Sigmoid colon (tissue), 7 donors: ENCODE results near the gene RSRC2. TPM values are rescaled to one million over a fixed set of nuclear protein-coding genes. Genes with fewer than 3 reads are reported as not detected.
A peak's percentile ranks its signal among the peaks of the same experiment; 100 is the strongest.

ENCODE experiments used
- DNase-seq: peaks from one replicate; pipeline ENCODE4 v3.0.0-alpha.2; 2019
- H3K27ac ChIP-seq, 4 donors: fragments of 200-600 bp; sonication (generic); one replicate each; pipeline ENCODE4 v1.5.1; 2016 to 2019; ENCODE audit warnings: mild to moderate bottlenecking in 1 of 4
- H3K27me3 ChIP-seq, 3 donors: fragments of 200-600 bp; sonication (generic); one replicate each; pipeline ENCODE4 v1.5.1; 2019; ENCODE audit warnings: mild to moderate bottlenecking in 1 of 3
- H3K36me3 ChIP-seq, 4 donors: fragments of 200-600 bp; sonication (generic); one replicate each; pipeline ENCODE4 v1.5.1; 2016 to 2019
- H3K4me1 ChIP-seq, 4 donors: fragments of 200-600 bp; sonication (generic); one replicate each; pipeline ENCODE4 v1.5.1; 2017 to 2019
- H3K4me3 ChIP-seq, 4 donors: fragments of 200-600 bp; sonication (generic); one replicate each; pipeline ENCODE4 v1.5.1; 2017 to 2019; ENCODE audit warnings: mild to moderate bottlenecking in 2 of 4, moderate library complexity in 1 of 4
- H3K9me3 ChIP-seq, 4 donors: fragments of 200-600 bp in 3 of 4; sonication (generic) in 3 of 4; one replicate each; pipeline versions ENCODE4 v1.5.1 to v1.6.1; 2013 to 2019
- EP300 ChIP-seq, 4 donors: sonication (generic); formaldehyde crosslinking; IDR thresholded peaks; one replicate each; pipeline ENCODE4 v1.6.1; 2017; ENCODE audit warnings: antibody characterized with exemption in 4 of 4
- POLR2A ChIP-seq, 2 donors: fragments of 450-650 bp; IDR thresholded peaks; one replicate each; pipeline ENCODE4 v1.6.1; 2016; ENCODE audit warnings: antibody characterized with exemption in 2 of 2, mild to moderate bottlenecking in 2 of 2, moderate library complexity in 2 of 2
- POLR2AphosphoS5 ChIP-seq, 4 donors: sonication (generic); formaldehyde crosslinking; IDR thresholded peaks; one replicate each; pipeline ENCODE4 v1.6.1; 2017; ENCODE audit warnings: antibody characterized with exemption in 4 of 4
- WGBS, 2 donors: extraction: QIAGEN DNeasy Blood & Tissue Kit; methylation state at CpG; one replicate each; pipeline ENCODE4 v1.1.7; 2013; 5-methylcytosine and 5-hydroxymethylcytosine counted together
- intact Hi-C: fragments of 100-400 bp; cut with DNase I; formaldehyde crosslinking; loops from one replicate; pipeline ENCODE4 v1.15.1; 2023
- polyA plus RNA-seq, 3 donors: library from polyadenylated mRNA; stranded (reverse); fragments of 200-250 nt; gene quantifications; one replicate each; pipeline ENCODE4 v1.2.3, GENCODE V29; 2013
- total RNA-seq, 4 donors: library from RNA; depleted of rRNA; stranded (reverse); fragments of >200 nt; gene quantifications; one replicate each; pipeline ENCODE4 v1.1.0, GENCODE V29; 2016
- TF ChIP-seq, protein P1 (sequence below), 4 experiments: fragments of 450-650 bp in 3 of 4; fragments of 200-600 bp in 1 of 4; IDR thresholded peaks; one replicate each; pipeline ENCODE4 v1.5.1; 2016 to 2019; ENCODE audit warnings: antibody characterized with exemption in 4 of 4, mild to moderate bottlenecking in 3 of 4, moderate library complexity in 2 of 4
- donor health status: healthy with polysubstance abuse.
- donor health status: Bipolar disorder and iron deficiency.
- donor health status: healthy.

The RSRC2 gene
- total and polyA plus RNA-seq, 7 donors = 38.4 to 79.9 (median 60.9) TPM

DNA sequence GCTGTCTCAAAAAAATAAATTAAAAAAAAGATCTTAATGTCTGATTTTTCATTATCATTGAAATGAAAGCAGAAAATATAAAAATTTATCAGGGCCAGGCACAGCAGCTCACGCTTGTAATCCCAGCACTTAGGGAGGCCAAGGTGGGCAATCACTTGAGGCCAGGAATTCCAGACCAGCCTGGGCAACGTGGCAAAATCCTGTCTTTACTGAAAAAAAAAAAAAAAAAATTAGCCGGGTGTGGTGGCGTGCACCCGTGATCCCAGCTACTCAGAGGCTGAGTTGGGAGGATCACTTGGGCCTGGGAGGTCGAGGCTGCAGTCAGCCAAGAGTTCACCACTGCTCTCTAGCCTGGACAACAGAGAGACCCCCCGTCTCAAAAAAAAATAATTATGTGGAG, 66.7 kb downstream of the RSRC2 start:
- WGBS, 2 donors = 90 to 94% methylated on average over 7 of the region's 7 CpGs

DNA sequence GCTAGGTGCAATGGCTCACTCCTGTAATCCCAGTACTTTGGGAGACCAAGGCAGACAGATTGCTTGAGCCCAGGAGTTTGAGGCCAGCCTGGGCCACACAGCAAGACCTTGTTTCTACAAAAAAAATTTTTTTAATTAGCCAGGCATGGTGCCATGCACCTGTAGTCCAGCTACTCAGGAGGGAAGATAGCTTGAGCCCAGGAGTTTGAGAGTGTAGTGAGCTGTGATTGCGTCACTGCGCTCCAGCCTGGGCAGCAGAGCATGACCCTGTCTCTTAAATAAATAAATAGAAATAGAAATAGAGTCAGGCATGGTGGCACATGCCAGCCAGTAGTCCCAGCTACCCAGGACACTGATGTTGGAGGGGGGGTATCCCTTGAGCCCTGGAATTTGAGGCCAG, 67.5 kb downstream of the RSRC2 start:
- no peak for TF ChIP-seq EP300 (IDR thresholded peaks at IDR 0.05)
- TF ChIP-seq, protein P1, sequence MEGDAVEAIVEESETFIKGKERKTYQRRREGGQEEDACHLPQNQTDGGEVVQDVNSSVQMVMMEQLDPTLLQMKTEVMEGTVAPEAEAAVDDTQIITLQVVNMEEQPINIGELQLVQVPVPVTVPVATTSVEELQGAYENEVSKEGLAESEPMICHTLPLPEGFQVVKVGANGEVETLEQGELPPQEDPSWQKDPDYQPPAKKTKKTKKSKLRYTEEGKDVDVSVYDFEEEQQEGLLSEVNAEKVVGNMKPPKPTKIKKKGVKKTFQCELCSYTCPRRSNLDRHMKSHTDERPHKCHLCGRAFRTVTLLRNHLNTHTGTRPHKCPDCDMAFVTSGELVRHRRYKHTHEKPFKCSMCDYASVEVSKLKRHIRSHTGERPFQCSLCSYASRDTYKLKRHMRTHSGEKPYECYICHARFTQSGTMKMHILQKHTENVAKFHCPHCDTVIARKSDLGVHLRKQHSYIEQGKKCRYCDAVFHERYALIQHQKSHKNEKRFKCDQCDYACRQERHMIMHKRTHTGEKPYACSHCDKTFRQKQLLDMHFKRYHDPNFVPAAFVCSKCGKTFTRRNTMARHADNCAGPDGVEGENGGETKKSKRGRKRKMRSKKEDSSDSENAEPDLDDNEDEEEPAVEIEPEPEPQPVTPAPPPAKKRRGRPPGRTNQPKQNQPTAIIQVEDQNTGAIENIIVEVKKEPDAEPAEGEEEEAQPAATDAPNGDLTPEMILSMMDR (IDR thresholded peaks at IDR 0.05) = no peak
- no peak for TF ChIP-seq POLR2A (IDR thresholded peaks at IDR 0.05)
- TF ChIP-seq POLR2AphosphoS5 (IDR thresholded peaks at IDR 0.05) = no peak
- H3K9me3 ChIP-seq = no peaks in the 10 kb centered on the region
- H3K4me1 ChIP-seq = no peaks in the 10 kb centered on the region
- intact Hi-C loops = no loop called here
- no peak overlapping the region for H3K4me3 ChIP-seq
- no peaks in the 10 kb centered on the region for H3K27me3 ChIP-seq
- H3K27ac ChIP-seq = no peak overlapping the region
- WGBS, 2 donors = 98% methylated on average over 2 of the region's 2 CpGs
- H3K36me3 ChIP-seq = no peaks in the 10 kb centered on the region
- peak; percentile 20 for DNase-seq

More for the DNA sequence above, 66.7 kb downstream of the RSRC2 start:
- H3K27me3 ChIP-seq = no peaks in the 10 kb centered on the region
- intact Hi-C loops = no loop called here
- H3K27ac ChIP-seq = no peak overlapping the region
- DNase-seq = no peak
- H3K9me3 ChIP-seq = no peaks in the 10 kb centered on the region
- H3K4me1 ChIP-seq = no peaks in the 10 kb centered on the region
- no peak overlapping the region for H3K4me3 ChIP-seq
- TF ChIP-seq EP300 (IDR thresholded peaks at IDR 0.05) = no peak
- TF ChIP-seq, protein P1 (IDR thresholded peaks at IDR 0.05) = no peak
- no peak for TF ChIP-seq POLR2A (IDR thresholded peaks at IDR 0.05)
- no peaks in the 10 kb centered on the region for H3K36me3 ChIP-seq

DNA sequence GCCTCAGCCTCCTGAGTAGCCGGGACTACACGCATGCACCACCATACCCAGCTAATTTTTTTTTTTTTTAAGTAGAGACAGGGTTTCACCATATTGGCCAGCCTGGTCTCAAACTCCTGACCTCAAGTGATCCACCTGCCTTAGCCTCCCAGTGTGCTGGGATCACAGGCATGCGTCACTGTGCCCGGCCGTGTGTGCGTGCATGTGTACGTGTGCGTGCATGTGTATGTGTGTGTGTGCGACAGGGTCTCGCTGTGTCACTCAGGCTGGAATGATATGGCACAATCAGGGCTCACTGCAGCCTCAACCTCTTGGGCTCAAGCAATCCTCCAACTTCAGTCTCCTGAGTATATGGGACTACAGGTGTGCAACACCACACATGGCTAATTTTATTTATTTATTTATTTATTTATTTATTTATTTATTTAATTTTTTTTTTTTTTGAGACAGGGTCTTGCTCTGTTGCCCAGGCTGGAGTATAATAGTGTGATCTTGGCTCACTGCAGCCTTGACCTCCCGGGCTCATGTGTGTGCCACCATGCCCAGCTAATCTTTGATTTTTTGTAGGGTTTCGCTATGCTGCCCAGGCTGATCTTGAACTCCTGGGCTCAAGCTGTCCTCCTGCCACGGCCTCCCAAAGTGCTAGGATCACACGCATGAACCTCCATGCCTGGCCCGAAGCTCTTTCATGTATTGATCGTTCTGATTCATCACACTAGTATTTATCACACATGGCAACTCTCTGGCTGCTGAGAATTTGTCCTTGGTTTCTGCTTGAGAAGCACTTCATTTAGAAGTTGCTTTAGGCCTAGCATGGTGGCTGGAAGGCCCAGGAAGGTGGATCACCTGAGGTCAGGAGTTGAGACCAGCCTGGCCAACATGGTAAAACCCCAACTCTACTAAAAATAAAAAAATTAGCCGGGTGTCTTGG, 68.4 kb downstream of the RSRC2 start:
- Histone ChIP-seq H3K4me3 (no peak overlapping the region), H3K36me3 (no peaks in the 10 kb centered on the region), H3K4me1 (no peaks in the 10 kb centered on the region), H3K27ac (no peak overlapping the region), H3K27me3 (no peaks in the 10 kb centered on the region), H3K9me3 (no peaks in the 10 kb centered on the region)
- TF ChIP-seq EP300 (IDR thresholded peaks at IDR 0.05) = no peak
- 96% methylated on average over 17 of the region's 17 CpGs for WGBS, 2 donors
- DNase-seq = peak; percentile 27
- intact Hi-C loops = no loop called here

DNA sequence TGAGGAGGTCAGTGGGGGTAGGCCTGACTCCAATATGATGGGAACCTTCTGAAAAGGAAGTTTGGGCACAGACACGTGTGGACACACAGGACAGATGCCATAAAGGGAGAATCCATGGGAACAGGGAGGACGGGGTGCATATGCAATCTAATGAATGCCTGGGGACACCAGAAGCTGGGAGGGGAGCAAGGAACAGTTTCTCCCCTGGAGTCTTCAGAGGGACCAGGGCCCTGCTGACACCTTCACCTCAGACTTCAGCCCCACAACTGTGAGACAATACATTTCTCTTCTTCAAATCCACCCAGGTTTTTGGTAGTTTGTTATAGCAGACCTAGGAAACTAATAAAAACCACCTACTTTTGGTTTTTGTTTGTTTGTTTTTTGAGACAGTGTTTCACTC, 69.1 kb downstream of the RSRC2 start:
- intact Hi-C loops = no loop called here

DNA sequence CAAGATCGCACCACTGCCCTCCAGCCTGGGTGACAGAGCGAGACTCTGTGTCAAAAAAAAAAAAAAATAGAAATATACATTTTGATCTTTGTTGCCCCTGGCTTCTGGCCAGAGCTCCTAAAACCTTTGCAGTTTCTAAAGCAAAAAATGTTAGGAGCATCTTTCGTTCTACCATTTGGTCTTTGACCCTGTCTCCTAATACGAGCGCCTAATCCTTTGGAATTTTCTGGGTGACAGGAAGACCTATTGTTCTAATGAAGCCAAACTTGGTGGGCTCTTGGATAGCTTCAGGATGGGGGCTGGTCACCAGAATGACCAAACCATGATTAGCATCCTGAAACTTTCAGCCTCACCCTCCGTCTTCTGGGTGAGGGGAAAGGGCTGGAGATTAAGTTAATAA, 72.0 kb downstream of the RSRC2 start:
- peak; percentile 8 for DNase-seq
- Histone ChIP-seq H3K36me3 (no peaks in the 10 kb centered on the region), H3K4me1 (no peaks in the 10 kb centered on the region), H3K27ac (no peak overlapping the region), H3K4me3 (no peak overlapping the region), H3K27me3 (no peaks in the 10 kb centered on the region), H3K9me3 (no peaks in the 10 kb centered on the region)
- intact Hi-C loops = no loop called here
- WGBS, 2 donors = 65 to 78% methylated on average over 6 of the region's 6 CpGs
- no peak for TF ChIP-seq EP300 (IDR thresholded peaks at IDR 0.05)
- TF ChIP-seq POLR2A (IDR thresholded peaks at IDR 0.05) = no peak
- TF ChIP-seq POLR2AphosphoS5 (IDR thresholded peaks at IDR 0.05) = no peak
- TF ChIP-seq, protein P1 (IDR thresholded peaks at IDR 0.05) = no peak

More for the DNA sequence above, 69.1 kb downstream of the RSRC2 start:
- Histone ChIP-seq H3K36me3 (no peaks in the 10 kb centered on the region), H3K27me3 (no peaks in the 10 kb centered on the region), H3K4me3 (no peak overlapping the region), H3K27ac (no peak overlapping the region), H3K9me3 (no peaks in the 10 kb centered on the region), H3K4me1 (no peaks in the 10 kb centered on the region)
- WGBS, 2 donors = 75 to 77% methylated on average over 2 of the region's 2 CpGs
- no peak for DNase-seq
- no peak for TF ChIP-seq EP300 (IDR thresholded peaks at IDR 0.05)
- TF ChIP-seq, protein P1 (IDR thresholded peaks at IDR 0.05) = no peak
- TF ChIP-seq POLR2AphosphoS5 (IDR thresholded peaks at IDR 0.05) = no peak
- TF ChIP-seq POLR2A (IDR thresholded peaks at IDR 0.05) = no peak
